ENCODE measurements around the gene CENPF.
"Not testable (repeated sequence)": the region's sequence is repeated elsewhere in the genome, so short reads cannot be mapped to it uniquely, and the experiment has no call there.

DNA sequence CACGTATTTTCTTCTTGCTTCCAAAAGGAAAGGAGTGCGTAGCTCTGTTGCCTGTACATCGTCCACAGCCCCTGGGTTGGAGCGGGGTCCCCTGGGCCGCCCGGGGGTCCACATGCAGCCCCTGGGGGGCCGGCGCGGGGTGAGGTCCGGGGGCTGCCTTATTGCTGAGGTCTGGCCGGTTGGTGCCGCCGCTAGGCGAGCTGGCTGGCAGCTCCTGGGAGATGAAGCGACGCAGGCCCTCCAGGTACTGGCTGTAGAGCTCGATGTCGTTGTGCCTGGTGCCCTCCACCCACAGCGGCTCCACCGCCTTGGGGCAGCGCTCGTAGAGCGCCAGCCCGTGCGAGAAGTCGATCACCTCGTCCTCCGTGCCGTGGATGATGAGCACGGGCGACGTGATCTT lies 2.5 kb downstream of the CENPF start:
- TF ChIP-seq, protein P1, sequence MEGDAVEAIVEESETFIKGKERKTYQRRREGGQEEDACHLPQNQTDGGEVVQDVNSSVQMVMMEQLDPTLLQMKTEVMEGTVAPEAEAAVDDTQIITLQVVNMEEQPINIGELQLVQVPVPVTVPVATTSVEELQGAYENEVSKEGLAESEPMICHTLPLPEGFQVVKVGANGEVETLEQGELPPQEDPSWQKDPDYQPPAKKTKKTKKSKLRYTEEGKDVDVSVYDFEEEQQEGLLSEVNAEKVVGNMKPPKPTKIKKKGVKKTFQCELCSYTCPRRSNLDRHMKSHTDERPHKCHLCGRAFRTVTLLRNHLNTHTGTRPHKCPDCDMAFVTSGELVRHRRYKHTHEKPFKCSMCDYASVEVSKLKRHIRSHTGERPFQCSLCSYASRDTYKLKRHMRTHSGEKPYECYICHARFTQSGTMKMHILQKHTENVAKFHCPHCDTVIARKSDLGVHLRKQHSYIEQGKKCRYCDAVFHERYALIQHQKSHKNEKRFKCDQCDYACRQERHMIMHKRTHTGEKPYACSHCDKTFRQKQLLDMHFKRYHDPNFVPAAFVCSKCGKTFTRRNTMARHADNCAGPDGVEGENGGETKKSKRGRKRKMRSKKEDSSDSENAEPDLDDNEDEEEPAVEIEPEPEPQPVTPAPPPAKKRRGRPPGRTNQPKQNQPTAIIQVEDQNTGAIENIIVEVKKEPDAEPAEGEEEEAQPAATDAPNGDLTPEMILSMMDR (IDR thresholded peaks at IDR 0.05) = not testable (repeated sequence)
- not testable (repeated sequence) for TF ChIP-seq POLR2A (IDR thresholded peaks at IDR 0.05)
